ENCODE measurements around the gene C22orf23.
"Not testable (repeated sequence)": the region's sequence is repeated elsewhere in the genome, so short reads cannot be mapped to it uniquely, and the experiment has no call there.

Gene C22orf23

DNA sequence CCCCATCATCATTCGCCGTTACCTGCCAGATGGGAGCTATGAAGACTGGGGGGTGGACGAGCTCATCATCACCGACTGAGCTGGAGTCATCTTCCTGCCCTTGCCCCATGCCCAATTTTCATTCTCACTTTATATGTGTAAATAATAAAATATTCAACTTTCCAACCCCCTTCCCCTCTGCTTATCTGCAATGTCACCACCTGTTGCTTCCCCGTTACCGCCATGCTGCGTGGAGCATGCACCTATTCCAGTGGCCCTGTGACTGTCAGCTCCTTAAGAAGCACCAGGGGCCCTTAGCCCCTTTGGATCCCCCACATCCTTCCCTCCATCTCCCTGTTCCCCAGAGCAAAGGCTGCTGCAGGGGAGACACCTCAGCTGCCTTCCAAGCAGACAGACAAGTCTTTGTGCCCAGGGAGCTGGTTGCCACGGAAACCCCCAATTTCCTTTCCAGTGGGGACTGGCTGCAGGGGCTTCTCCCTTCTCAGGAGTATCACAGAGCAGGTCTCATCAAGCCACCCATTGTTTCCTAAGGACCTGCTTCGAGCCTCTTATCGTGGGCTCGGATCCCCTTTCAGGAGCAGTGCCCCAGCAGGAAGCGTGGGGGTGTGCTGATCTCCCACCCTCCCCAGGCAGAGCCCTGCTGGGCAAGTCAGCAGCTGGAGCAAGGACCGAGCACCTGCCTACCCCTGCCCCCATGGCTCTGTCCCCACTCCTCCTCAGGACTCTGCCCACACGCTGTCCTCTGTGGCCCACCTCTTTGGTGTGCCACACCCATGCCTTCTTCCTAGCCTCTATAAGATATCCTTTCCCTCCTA lies 14.4 kb upstream of the C22orf23 start:
- in situ Hi-C loops (cut with MboI; ENCODE audit: low pct_unique_long_range_greater_than_20kb, low sequenced_read_pairs, unreplicated experiment) = no loop called here
- no peak for TF ChIP-seq CTCF (IDR thresholded peaks at IDR 0.05; ENCODE audit: extremely low read depth, insufficient read depth, missing control alignments)

DNA sequence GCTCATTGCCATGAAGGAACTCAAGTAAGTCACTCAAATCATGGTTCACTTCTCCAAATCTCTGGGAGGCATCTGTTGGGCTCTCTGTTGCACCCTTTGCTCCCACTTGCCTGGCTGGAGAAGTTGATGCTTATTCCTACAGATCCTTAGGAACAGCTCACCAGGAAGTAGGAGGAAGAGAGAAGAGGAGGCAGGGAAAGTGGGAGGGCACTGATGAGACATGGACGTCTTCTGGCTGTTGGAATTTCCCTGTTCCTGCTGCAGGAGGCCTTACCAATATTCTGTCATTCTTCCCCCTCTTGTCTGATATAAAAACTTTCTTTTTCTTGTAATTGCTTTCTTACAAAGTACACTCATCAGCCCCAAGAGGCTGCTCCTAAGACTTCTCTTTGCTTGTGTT lies 13.7 kb upstream of the C22orf23 start:
- TF ChIP-seq CTCF (IDR thresholded peaks at IDR 0.05; ENCODE audit: extremely low read depth, insufficient read depth, missing control alignments) = no peak
- in situ Hi-C loops (cut with MboI; ENCODE audit: low pct_unique_long_range_greater_than_20kb, low sequenced_read_pairs, unreplicated experiment) = no loop called here
- DNase-seq (ENCODE audit: low spot score) = no peak

More for the DNA sequence above, 14.4 kb upstream of the C22orf23 start:
- no peak for DNase-seq (ENCODE audit: low spot score)

DNA sequence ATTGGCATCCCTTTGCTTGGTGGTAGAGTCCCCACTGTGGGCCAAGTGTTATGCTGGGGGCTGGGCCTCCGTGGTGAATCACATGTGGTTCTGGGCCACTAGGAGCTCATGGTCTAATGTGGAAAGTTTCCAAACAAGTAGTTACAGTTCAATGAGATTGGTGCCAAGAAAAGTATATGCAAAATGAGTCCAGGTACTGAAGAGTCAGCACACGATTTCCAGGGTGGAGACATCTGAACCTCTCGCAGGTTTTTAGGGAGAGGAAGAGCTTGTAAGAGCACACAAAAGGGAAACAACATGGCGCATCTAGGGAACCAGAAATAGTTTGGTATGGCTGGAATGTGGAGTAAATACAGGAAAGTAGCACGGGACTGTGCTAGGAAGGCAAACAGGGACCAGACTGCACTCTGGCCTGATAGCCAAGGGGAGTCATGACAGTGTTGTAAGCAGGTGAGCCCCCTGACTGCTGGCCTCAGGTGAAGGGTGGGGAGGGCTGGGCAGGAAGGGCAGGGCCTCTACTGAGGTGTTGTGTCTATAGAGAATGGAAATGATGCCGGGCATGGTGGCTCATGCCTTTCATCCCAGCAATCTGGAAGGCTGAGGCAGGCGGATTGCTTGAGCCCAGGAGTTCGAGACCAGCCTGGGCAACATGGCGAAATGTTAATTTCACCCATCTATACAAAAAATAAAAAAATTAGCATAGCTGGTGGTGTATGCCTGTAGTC lies 12.7 kb upstream of the C22orf23 start:
- no peak for TF ChIP-seq CTCF (IDR thresholded peaks at IDR 0.05; ENCODE audit: extremely low read depth, insufficient read depth, missing control alignments)
- DNase-seq (ENCODE audit: low spot score) = no peak
- in situ Hi-C loops (cut with MboI; ENCODE audit: low pct_unique_long_range_greater_than_20kb, low sequenced_read_pairs, unreplicated experiment) = no loop called here

DNA sequence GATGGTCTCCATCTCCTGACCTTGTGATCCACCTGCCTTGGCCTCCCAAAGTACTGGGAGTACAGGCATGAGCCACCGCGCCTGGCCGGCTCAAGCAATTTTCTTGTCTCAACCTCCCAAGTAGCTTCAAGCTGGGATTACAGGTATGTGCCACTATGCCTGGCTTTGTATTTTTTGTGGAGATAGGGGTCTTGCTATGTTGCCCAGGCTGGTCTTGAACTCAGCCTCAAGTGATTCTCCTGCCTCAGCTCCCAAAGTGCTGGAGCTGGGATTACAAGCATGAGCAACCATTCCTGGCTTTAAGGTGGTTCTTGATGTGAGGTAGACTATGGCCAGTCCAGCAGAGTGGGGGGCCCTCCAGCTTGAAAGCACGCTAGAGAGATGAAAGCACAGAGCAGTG lies 7.7 kb upstream of the C22orf23 start:
- TF ChIP-seq CTCF (IDR thresholded peaks at IDR 0.05; ENCODE audit: extremely low read depth, insufficient read depth, missing control alignments) = no peak
- in situ Hi-C loops (cut with MboI; ENCODE audit: low pct_unique_long_range_greater_than_20kb, low sequenced_read_pairs, unreplicated experiment) = no loop called here
- DNase-seq (ENCODE audit: low spot score) = no peak

GRCh38 chr22:37959231-37959825 lies 5.9 kb upstream of the C22orf23 start:
- no peak for DNase-seq (ENCODE audit: low spot score)
- no peak for TF ChIP-seq CTCF (IDR thresholded peaks at IDR 0.05; ENCODE audit: extremely low read depth, insufficient read depth, missing control alignments)
- in situ Hi-C loops (cut with MboI; ENCODE audit: low pct_unique_long_range_greater_than_20kb, low sequenced_read_pairs, unreplicated experiment) = no loop called here

DNA sequence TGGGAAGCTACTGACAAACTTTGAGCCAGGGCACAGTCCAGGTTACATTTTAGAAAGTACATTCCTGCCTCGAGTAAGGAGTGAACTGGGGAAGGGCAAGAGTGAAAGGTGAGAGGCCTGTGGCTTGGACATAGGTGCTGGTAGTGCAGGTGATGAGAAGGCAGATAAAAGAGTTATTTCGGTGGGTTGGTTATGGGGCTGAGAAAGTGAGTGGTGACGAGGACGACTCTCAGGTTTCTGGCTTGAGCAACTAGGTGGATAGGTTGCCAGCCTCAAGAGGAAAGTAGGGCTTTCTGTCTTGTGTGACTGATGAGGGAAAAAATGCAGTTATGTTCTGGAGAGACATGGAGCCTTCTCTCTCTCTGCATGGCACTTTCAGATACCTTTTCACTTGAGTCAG lies 3.8 kb upstream of the C22orf23 start:
- no peak for TF ChIP-seq CTCF (IDR thresholded peaks at IDR 0.05; ENCODE audit: extremely low read depth, insufficient read depth, missing control alignments)
- in situ Hi-C loops (cut with MboI; ENCODE audit: low pct_unique_long_range_greater_than_20kb, low sequenced_read_pairs, unreplicated experiment) = no loop called here
- no peak for DNase-seq (ENCODE audit: low spot score)

GRCh38 chr22:37955825-37956397 lies 2.5 kb upstream of the C22orf23 start:
- DNase-seq (ENCODE audit: low spot score); in situ Hi-C loops (cut with MboI; ENCODE audit: low pct_unique_long_range_greater_than_20kb, low sequenced_read_pairs, unreplicated experiment): not testable (repeated sequence)

All from GM13977 (cell line).